Loucy (cell line): ENCODE data around the gene ABHD6.
"Not testable (repeated sequence)": the region's sequence is repeated elsewhere in the genome, so short reads cannot be mapped to it uniquely, and the experiment has no call there.

Source experiments
- H2AFZ ChIP-seq: fragments of 200-600 bp; sonication (generic); 2 replicates; pipeline ENCODE4 v1.6.0; 2016; ENCODE audit warnings: antibody characterized with exemption, mild to moderate bottlenecking, low read length, moderate library complexity
- H3F3A ChIP-seq: fragments of 200-600 bp; 2 replicates; pipeline ENCODE4 v1.6.0; 2016; ENCODE audit warnings: antibody characterized with exemption, low read depth, mild to moderate bottlenecking
- H3K27me3 ChIP-seq: fragments of 200-600 bp; sonication (generic); 2 replicates; pipeline ENCODE4 v1.6.1; 2014; ENCODE audit warnings: low read length, mild to moderate bottlenecking; ENCODE audit not compliant: insufficient read depth, poor library complexity, severe bottlenecking
- H3K36me3 ChIP-seq: fragments of 200-600 bp; sonication (generic); 2 replicates; pipeline ENCODE4 v1.6.1; 2016; ENCODE audit warnings: low read length; ENCODE audit not compliant: insufficient read depth
- H3K4me1 ChIP-seq: fragments of 200-600 bp; sonication (generic); 2 replicates; pipeline ENCODE4 v1.5.1; 2014; ENCODE audit warnings: low read length, mild to moderate bottlenecking; ENCODE audit not compliant: insufficient read depth, poor library complexity, severe bottlenecking
- H3K4me2 ChIP-seq: fragments of 200-600 bp; sonication (generic); 2 replicates; pipeline ENCODE4 v1.6.0; 2014; ENCODE audit warnings: antibody characterized with exemption, low read length, low read depth, mild to moderate bottlenecking; ENCODE audit not compliant: poor library complexity, severe bottlenecking
- H3K4me3 ChIP-seq: fragments of 200-600 bp; sonication (generic); 2 replicates; pipeline ENCODE4 v1.5.1; 2014; ENCODE audit warnings: low read length, mild to moderate bottlenecking, mixed read lengths; ENCODE audit not compliant: poor library complexity, severe bottlenecking
- H3K79me2 ChIP-seq: fragments of 200-600 bp; sonication (generic); 2 replicates; pipeline ENCODE4 v1.6.1; 2014; ENCODE audit warnings: low read length; ENCODE audit not compliant: insufficient read depth
- H3K9ac ChIP-seq: fragments of 200-600 bp; sonication (generic); 2 replicates; pipeline ENCODE4 v1.6.0; 2014; ENCODE audit warnings: mild to moderate bottlenecking, low read depth, low read length, moderate library complexity; ENCODE audit not compliant: poor library complexity, severe bottlenecking
- H3K9me2 ChIP-seq: fragments of 200-600 bp; sonication (generic); replicated peaks from 2 replicates; pipeline ENCODE4 v1.6.1; 2016; ENCODE audit warnings: low read depth, low read length, mixed read lengths
- H3K9me3 ChIP-seq: fragments of 200-600 bp; sonication (generic); 2 replicates; pipeline ENCODE4 v1.6.1; 2014; ENCODE audit warnings: mild to moderate bottlenecking, antibody characterized with exemption, low read length, low read depth; ENCODE audit not compliant: insufficient read depth
- H4K20me1 ChIP-seq: fragments of 200-600 bp; sonication (generic); 2 replicates; pipeline ENCODE4 v1.6.0; 2014; ENCODE audit warnings: antibody characterized with exemption, low read length, mild to moderate bottlenecking; ENCODE audit not compliant: insufficient read depth, poor library complexity, severe bottlenecking
- EZH2phosphoT487 ChIP-seq: fragments of 200-600 bp; IDR thresholded peaks from 2 replicates; pipeline ENCODE4 v1.6.1; 2018; ENCODE audit warnings: antibody characterized with exemption, mild to moderate bottlenecking, moderate library complexity, borderline replicate concordance
- TF ChIP-seq, protein P1 (sequence below): fragments of 200-600 bp; sonication (generic); conservative IDR thresholded peaks from 2 replicates; pipeline ENCODE4 v1.5.1; 2014; ENCODE audit warnings: mild to moderate bottlenecking, antibody characterized with exemption, low read length

Gene ABHD6

DNA sequence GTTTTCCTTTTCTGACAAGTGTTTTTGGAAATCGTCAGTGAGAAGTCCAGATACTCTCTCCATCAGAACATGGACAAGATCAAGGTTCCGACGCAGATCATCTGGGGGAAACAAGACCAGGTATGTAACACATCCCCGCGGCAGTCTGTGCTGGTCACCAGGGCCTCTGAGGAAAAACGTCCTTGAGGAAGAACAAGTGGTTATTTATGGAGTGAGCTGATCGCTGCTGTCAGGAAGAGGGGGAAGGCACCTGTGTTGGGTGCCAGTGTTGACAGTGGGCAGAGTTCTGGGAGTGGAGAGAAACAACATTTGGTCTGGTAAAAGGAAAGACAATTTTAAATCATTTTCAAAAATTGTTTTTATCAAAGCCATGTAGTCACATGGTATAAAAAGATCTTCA is 47.7 kb downstream of the ABHD6 start:
- H3K9me3 ChIP-seq, result no peaks in the 10 kb centered on the region
- no peak overlapping the region for H2AFZ ChIP-seq
- no peak for TF ChIP-seq EZH2phosphoT487
- TF ChIP-seq, protein P1, sequence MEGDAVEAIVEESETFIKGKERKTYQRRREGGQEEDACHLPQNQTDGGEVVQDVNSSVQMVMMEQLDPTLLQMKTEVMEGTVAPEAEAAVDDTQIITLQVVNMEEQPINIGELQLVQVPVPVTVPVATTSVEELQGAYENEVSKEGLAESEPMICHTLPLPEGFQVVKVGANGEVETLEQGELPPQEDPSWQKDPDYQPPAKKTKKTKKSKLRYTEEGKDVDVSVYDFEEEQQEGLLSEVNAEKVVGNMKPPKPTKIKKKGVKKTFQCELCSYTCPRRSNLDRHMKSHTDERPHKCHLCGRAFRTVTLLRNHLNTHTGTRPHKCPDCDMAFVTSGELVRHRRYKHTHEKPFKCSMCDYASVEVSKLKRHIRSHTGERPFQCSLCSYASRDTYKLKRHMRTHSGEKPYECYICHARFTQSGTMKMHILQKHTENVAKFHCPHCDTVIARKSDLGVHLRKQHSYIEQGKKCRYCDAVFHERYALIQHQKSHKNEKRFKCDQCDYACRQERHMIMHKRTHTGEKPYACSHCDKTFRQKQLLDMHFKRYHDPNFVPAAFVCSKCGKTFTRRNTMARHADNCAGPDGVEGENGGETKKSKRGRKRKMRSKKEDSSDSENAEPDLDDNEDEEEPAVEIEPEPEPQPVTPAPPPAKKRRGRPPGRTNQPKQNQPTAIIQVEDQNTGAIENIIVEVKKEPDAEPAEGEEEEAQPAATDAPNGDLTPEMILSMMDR, result no peak
- no peaks in the 10 kb centered on the region for H3K27me3 ChIP-seq
- H3K4me1 ChIP-seq, result no peaks in the 10 kb centered on the region
- no peaks in the 10 kb centered on the region for H3K79me2 ChIP-seq
- H3K9ac ChIP-seq, result no peak overlapping the region
- H3K4me2 ChIP-seq, result no peak overlapping the region
- H3K9me2 ChIP-seq, result no peaks in the 10 kb centered on the region
- no peak overlapping the region for H3K4me3 ChIP-seq
- H3F3A ChIP-seq, result no peaks in the 10 kb centered on the region
- no peaks in the 10 kb centered on the region for H4K20me1 ChIP-seq
- no peaks in the 10 kb centered on the region; the same call in 1 of the 2 replicates for H3K36me3 ChIP-seq

DNA sequence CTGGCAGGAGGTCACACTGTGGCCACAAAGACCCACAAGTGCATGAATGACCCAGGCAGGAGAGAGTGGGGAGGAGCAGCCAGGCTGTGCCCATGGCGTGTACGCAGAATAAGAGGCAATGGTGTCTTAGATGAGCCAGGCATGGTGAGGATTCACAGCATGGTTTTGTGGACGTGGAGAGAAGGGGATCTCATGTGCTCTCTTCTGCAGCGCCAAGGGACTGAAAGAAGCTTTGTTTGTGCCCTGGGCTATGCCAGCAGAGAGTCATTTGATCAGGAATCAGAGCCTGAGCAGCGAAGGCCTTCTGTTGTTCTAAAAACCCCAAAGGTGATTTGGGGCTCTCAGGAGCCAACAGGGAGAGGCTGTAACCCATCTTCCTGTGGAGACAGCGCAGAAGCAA is 49.8 kb downstream of the ABHD6 start:
- Histone ChIP-seq H3K9me2 (no peaks in the 10 kb centered on the region), H2AFZ (no peak overlapping the region), H3K9ac (no peak overlapping the region), H4K20me1 (no peaks in the 10 kb centered on the region), H3K9me3 (no peaks in the 10 kb centered on the region), H3K4me3 (no peak overlapping the region), H3K27me3 (no peaks in the 10 kb centered on the region), H3K4me1 (no peaks in the 10 kb centered on the region), H3F3A (no peaks in the 10 kb centered on the region), H3K79me2 (no peaks in the 10 kb centered on the region), H3K4me2 (no peak overlapping the region), H3K36me3 (no peaks in the 10 kb centered on the region; the same call in 1 of the 2 replicates)
- TF ChIP-seq, protein P1, result no peak

- no peak for TF ChIP-seq EZH2phosphoT487
- TF ChIP-seq, protein P1, result peak; percentile 42; the same call in 1 of the 2 replicates
Observed at GRCh38 chr3:58288011-58288728, 50.6 kb downstream of the ABHD6 start.

GRCh38 chr3:58288964-58289613 is 51.5 kb downstream of the ABHD6 start:
- not testable (repeated sequence) for H3K27me3 ChIP-seq, H3K4me3 ChIP-seq, H3K4me2 ChIP-seq, H3K9me2 ChIP-seq, H3K79me2 ChIP-seq, H3K9me3 ChIP-seq, H3K4me1 ChIP-seq, H4K20me1 ChIP-seq, H3K9ac ChIP-seq, H2AFZ ChIP-seq, H3K36me3 ChIP-seq, H3F3A ChIP-seq

More at GRCh38 chr3:58288011-58288728, 50.6 kb downstream of the ABHD6 start:
- Histone ChIP-seq H3K27me3 (no peaks in the 10 kb centered on the region), H4K20me1 (no peaks in the 10 kb centered on the region), H3K9me2 (no peaks in the 10 kb centered on the region), H3K4me2 (no peak overlapping the region), H3K4me1 (no peaks in the 10 kb centered on the region), H2AFZ (no peak overlapping the region), H3K36me3 (no peaks in the 10 kb centered on the region; the same call in 1 of the 2 replicates), H3F3A (no peaks in the 10 kb centered on the region), H3K79me2 (no peaks in the 10 kb centered on the region), H3K9me3 (no peaks in the 10 kb centered on the region), H3K4me3 (no peak overlapping the region), H3K9ac (no peak overlapping the region)

GRCh38 chr3:58290446-58290845 is 52.9 kb downstream of the ABHD6 start:
- not testable (repeated sequence) for H4K20me1 ChIP-seq, H3K79me2 ChIP-seq, H3K9me3 ChIP-seq, H3F3A ChIP-seq, H2AFZ ChIP-seq, H3K9me2 ChIP-seq, H3K36me3 ChIP-seq, H3K4me3 ChIP-seq, H3K4me1 ChIP-seq, H3K4me2 ChIP-seq, H3K9ac ChIP-seq, H3K27me3 ChIP-seq
